Hepatocyte (in vitro differentiated cells): ENCODE results near the gene EDA. TPM values are rescaled to one million over a fixed set of nuclear protein-coding genes. Genes with fewer than 3 reads are reported as not detected.

Experiments
- DNase-seq: peaks from one replicate; pipeline ENCODE4 v3.0.0-alpha.2; 2016; ENCODE audit warnings: low spot score
- H2AFZ ChIP-seq: fragments of 200-600 bp; sonication (generic); 2 replicates; pipeline ENCODE4 v1.6.0; 2016; ENCODE audit warnings: antibody characterized with exemption, mild to moderate bottlenecking
- H3K27ac ChIP-seq: fragments of 200-600 bp; sonication (generic); 2 replicates; pipeline ENCODE4 v1.5.1; 2016; ENCODE audit warnings: mild to moderate bottlenecking
- H3K27me3 ChIP-seq: fragments of 200-600 bp; sonication (generic); 2 replicates; pipeline ENCODE4 v1.6.1; 2016
- H3K36me3 ChIP-seq: fragments of 200-600 bp; sonication (generic); replicated peaks from 2 replicates; pipeline ENCODE4 v1.5.1; 2016; ENCODE audit warnings: low read depth; ENCODE audit not compliant: insufficient read depth
- H3K4me1 ChIP-seq: fragments of 200-600 bp; sonication (generic); 2 replicates; pipeline ENCODE4 v1.5.1; 2016; ENCODE audit warnings: mild to moderate bottlenecking, moderate library complexity; ENCODE audit not compliant: insufficient read depth
- H3K4me2 ChIP-seq: fragments of 200-600 bp; sonication (generic); 2 replicates; pipeline ENCODE4 v1.6.0; 2016
- H3K4me3 ChIP-seq: fragments of 200-600 bp; sonication (generic); 2 replicates; pipeline ENCODE4 v1.5.1; 2016; ENCODE audit warnings: mild to moderate bottlenecking
- H3K79me2 ChIP-seq: fragments of 200-600 bp; sonication (generic); 2 replicates; pipeline ENCODE4 v1.6.0; 2017; ENCODE audit warnings: mild to moderate bottlenecking
- H3K9me2 ChIP-seq: fragments of 200-600 bp; sonication (generic); replicated peaks from 2 replicates; pipeline ENCODE4 v1.6.0; 2017; ENCODE audit warnings: mild to moderate bottlenecking; ENCODE audit not compliant: insufficient read depth
- H3K9me3 ChIP-seq: fragments of 200-600 bp; sonication (generic); 2 replicates; pipeline ENCODE4 v1.5.1; 2016; ENCODE audit warnings: low read depth, mild to moderate bottlenecking
- H4K20me1 ChIP-seq: fragments of 200-600 bp; sonication (generic); 2 replicates; pipeline ENCODE4 v1.6.0; 2016; ENCODE audit warnings: mild to moderate bottlenecking; ENCODE audit not compliant: insufficient read depth, poor library complexity, severe bottlenecking
- EZH2 ChIP-seq: fragments of 200-600 bp; sonication (generic); IDR thresholded peaks from 2 replicates; pipeline ENCODE4 v1.6.1; 2016; ENCODE audit warnings: antibody characterized with exemption, mild to moderate bottlenecking, borderline replicate concordance
- EZH2phosphoT487 ChIP-seq: fragments of 200-600 bp; sonication (generic); IDR thresholded peaks from one replicate; pipeline ENCODE4 v1.6.1; 2018; ENCODE audit warnings: antibody characterized with exemption, mild to moderate bottlenecking, low read depth, moderate library complexity; ENCODE audit not compliant: unreplicated experiment, severe bottlenecking
- WGBS: methylation state at CpG from one replicate; pipeline ENCODE4 v1.1.6; 2016; ENCODE audit warnings: low lambda C conversion rate; ENCODE audit errors: missing lambda C conversion rate; 5-methylcytosine and 5-hydroxymethylcytosine counted together
- polyA plus RNA-seq: library from polyadenylated mRNA; unstranded; fragments of >200 nt; fragmentation: Nextera tagmentation; extraction: Ambion mirVana; gene quantifications from 2 replicates; pipeline ENCODE4 v1.2.1, GENCODE V29; 2016
- total RNA-seq: library from RNA; depleted of rRNA; stranded (reverse); fragments of >200 nt; gene quantifications from 2 replicates; pipeline ENCODE4 v1.2.3, GENCODE V29; 2014
- TF ChIP-seq, protein P1 (sequence below): fragments of 200-600 bp; sonication (generic); IDR thresholded peaks from 2 replicates; pipeline ENCODE4 v1.5.1; 2016; ENCODE audit warnings: antibody characterized with exemption, mild to moderate bottlenecking; ENCODE audit not compliant: poor library complexity

The EDA gene
- total and polyA plus RNA-seq, 2 experiments from 2014 or later: 4.7 to 19.1 TPM

DNA sequence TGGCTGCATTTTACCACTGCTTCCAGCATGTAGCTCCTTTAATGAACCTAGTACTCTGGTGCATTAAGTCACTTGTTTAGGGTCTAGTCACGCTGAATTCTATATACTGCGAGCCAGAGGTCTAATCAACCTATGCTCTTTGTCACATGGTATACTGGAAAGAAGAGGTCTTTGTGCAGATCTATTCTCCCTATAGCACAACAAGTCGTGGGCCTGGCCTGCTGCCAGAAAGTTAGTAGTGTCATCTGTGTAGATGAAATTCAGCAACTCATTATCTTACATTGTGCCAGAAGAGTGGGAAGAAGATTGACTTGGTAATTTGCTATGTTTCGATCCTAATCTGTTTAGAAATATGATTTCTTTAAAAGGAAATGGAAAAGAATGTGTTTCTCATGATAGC is 353.0 kb downstream of the EDA start:
- H3K4me2 ChIP-seq: no peak overlapping the region
- TF ChIP-seq, protein P1, sequence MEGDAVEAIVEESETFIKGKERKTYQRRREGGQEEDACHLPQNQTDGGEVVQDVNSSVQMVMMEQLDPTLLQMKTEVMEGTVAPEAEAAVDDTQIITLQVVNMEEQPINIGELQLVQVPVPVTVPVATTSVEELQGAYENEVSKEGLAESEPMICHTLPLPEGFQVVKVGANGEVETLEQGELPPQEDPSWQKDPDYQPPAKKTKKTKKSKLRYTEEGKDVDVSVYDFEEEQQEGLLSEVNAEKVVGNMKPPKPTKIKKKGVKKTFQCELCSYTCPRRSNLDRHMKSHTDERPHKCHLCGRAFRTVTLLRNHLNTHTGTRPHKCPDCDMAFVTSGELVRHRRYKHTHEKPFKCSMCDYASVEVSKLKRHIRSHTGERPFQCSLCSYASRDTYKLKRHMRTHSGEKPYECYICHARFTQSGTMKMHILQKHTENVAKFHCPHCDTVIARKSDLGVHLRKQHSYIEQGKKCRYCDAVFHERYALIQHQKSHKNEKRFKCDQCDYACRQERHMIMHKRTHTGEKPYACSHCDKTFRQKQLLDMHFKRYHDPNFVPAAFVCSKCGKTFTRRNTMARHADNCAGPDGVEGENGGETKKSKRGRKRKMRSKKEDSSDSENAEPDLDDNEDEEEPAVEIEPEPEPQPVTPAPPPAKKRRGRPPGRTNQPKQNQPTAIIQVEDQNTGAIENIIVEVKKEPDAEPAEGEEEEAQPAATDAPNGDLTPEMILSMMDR: no peak
- TF ChIP-seq EZH2phosphoT487 (no peak), EZH2 (no peak)
- H2AFZ ChIP-seq: no peak overlapping the region
- DNase-seq: no peak
- no peaks in the 10 kb centered on the region for H3K27me3 ChIP-seq
- no peaks in the 10 kb centered on the region for H3K4me1 ChIP-seq
- H3K27ac ChIP-seq: no peak overlapping the region
- no peaks in the 10 kb centered on the region for H3K36me3 ChIP-seq
- no peaks in the 10 kb centered on the region for H3K79me2 ChIP-seq
- no peaks in the 10 kb centered on the region for H3K9me3 ChIP-seq
- WGBS: 62% methylated on average over 4 of the region's 4 CpGs
- H4K20me1 ChIP-seq: no peaks in the 10 kb centered on the region
- H3K9me2 ChIP-seq: no peaks in the 10 kb centered on the region
- H3K4me3 ChIP-seq: no peak overlapping the region

- Histone ChIP-seq H2AFZ (no peak overlapping the region), H3K9me3 (no peaks in the 10 kb centered on the region), H3K36me3 (no peaks in the 10 kb centered on the region), H3K4me3 (no peak overlapping the region), H3K9me2 (no peaks in the 10 kb centered on the region), H3K79me2 (no peaks in the 10 kb centered on the region), H3K4me1 (no peaks in the 10 kb centered on the region), H3K27me3 (no peaks in the 10 kb centered on the region), H4K20me1 (no peaks in the 10 kb centered on the region), H3K4me2 (no peak overlapping the region), H3K27ac (no peak overlapping the region)
- DNase-seq: no peak
- no peak for TF ChIP-seq EZH2phosphoT487
- 73% methylated on average over 1 of the region's 1 CpG for WGBS
Observed at GRCh38 chrX:69969460-69969859, 353.5 kb downstream of the EDA start.

DNA sequence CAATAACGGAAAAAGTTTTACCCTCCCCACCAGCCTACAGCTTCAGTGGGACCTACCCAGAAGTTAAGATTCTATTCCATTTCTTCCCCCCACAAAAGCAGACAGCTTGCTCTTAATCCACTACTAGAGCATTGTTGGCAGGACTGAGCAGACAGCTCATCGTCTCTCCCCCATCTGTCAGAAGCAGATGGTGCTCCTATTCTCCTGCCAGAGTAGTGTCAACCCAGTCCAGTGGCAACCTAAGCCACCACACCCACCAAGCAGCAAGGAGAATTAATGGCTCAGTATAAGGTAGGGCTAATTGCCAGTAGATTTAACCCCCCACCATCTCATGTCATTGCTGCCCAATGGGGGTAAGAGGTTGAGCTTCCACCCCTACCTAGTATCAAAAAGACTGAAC is 371.8 kb downstream of the EDA start:
- H4K20me1 ChIP-seq: no peaks in the 10 kb centered on the region
- no peaks in the 10 kb centered on the region for H3K4me1 ChIP-seq
- no peak overlapping the region for H3K4me3 ChIP-seq
- H3K36me3 ChIP-seq: no peaks in the 10 kb centered on the region
- H3K27me3 ChIP-seq: no peaks in the 10 kb centered on the region
- no peak for TF ChIP-seq EZH2
- no peak for TF ChIP-seq EZH2phosphoT487
- TF ChIP-seq, protein P1: no peak
- DNase-seq: no peak
- 77% methylated on average over 2 of the region's 2 CpGs for WGBS
- H2AFZ ChIP-seq: no peak overlapping the region
- no peaks in the 10 kb centered on the region for H3K79me2 ChIP-seq
- H3K4me2 ChIP-seq: no peak overlapping the region
- H3K27ac ChIP-seq: no peak overlapping the region
- H3K9me2 ChIP-seq: no peaks in the 10 kb centered on the region
- no peaks in the 10 kb centered on the region for H3K9me3 ChIP-seq

GRCh38 chrX:69988955-69989394 is 373.1 kb downstream of the EDA start:
- H2AFZ ChIP-seq: no peak overlapping the region
- no peaks in the 10 kb centered on the region for H3K4me1 ChIP-seq
- no peaks in the 10 kb centered on the region for H3K79me2 ChIP-seq
- H3K36me3 ChIP-seq: no peaks in the 10 kb centered on the region
- H4K20me1 ChIP-seq: no peaks in the 10 kb centered on the region
- no peak overlapping the region for H3K4me3 ChIP-seq
- DNase-seq: no peak
- WGBS: 86% methylated on average over 3 of the region's 3 CpGs
- H3K9me3 ChIP-seq: no peaks in the 10 kb centered on the region
- no peak overlapping the region for H3K27ac ChIP-seq
- H3K9me2 ChIP-seq: no peaks in the 10 kb centered on the region
- no peak overlapping the region for H3K4me2 ChIP-seq
- no peaks in the 10 kb centered on the region for H3K27me3 ChIP-seq
- TF ChIP-seq EZH2phosphoT487: no peak
- TF ChIP-seq, protein P1: no peak
- no peak for TF ChIP-seq EZH2
